ENCODE results near the gene TCF12.
"Not testable (repeated sequence)": the region's sequence is repeated elsewhere in the genome, so short reads cannot be mapped to it uniquely, and the experiment has no call there.

Gene TCF12

GRCh38 chr15:56916825-56917477 is 1.5 kb upstream of the TCF12 start:
- DNase-seq (ENCODE audit: low spot score) = no peak

GRCh38 chr15:56917652-56918045 is 795 bp upstream of the TCF12 start:
- DNase-seq (ENCODE audit: low spot score) = no peak

DNA sequence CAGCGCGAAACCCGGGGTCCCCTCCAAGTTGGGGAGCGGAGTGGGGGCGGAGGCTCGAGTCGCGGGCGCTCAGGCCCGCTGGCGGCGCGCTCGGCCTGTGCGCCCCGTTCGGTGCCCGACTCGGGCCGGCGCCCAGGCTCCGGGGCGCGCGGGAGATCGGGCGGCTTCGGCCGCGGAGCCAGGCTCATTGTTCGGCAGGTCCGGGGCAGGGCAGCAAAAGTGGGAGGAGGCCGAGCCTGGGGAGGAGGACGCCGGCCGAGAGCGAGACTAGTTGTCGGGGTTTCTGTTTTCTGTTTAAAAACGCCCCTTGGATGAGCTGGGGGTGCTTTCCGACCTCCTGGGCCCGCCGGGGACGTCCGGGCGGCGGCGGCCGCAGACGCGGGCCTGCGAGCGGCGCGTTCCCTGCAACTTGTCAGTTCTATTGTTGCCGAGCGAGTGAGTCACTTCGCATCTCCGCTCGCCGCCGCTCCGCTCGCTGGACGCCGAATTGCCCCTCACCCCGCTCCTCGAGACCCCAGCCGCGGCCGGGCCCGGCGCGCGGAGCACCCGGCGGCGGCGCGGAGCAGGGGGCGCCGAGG is 676 bp downstream of the TCF12 start:
- peak; percentile 78 for DNase-seq (ENCODE audit: low spot score)

GRCh38 chr15:56919609-56920366 is 1.3 kb downstream of the TCF12 start:
- DNase-seq (ENCODE audit: low spot score) = no peak

DNA sequence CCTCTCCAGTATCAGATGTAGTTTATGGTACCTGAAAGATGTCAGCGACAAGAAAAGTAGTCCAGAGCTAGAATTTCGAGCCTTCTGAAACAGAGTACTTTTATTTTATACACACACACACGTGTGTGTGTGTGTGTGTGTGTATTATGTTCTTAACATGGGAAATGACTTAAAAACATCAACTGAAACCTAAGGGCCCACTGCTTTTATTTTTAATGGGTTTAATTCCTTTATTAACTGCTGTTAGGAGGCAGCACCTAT is 1.9 kb downstream of the TCF12 start:
- DNase-seq (ENCODE audit: low spot score) = no peak

DNA sequence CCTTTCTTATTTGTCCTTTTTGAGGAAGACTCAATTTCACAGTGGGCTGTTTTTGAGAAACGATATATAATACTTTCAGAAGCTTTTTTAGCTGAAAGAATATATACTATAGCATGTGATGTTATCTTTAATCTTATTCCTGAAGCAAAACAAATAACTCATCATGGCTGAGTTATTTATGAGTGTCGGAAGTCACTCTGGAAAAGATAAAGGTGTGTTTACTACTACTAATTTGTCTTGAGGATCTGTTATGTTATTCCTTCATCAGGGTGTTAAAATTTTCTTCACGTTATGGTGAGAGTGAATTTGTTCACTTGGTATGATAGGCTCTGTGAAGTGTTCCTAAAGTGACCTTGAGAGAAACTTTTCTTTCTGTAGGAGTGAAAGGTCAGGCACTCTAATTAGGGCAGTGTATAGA is 4.7 kb downstream of the TCF12 start:
- no peak for DNase-seq (ENCODE audit: low spot score)

DNA sequence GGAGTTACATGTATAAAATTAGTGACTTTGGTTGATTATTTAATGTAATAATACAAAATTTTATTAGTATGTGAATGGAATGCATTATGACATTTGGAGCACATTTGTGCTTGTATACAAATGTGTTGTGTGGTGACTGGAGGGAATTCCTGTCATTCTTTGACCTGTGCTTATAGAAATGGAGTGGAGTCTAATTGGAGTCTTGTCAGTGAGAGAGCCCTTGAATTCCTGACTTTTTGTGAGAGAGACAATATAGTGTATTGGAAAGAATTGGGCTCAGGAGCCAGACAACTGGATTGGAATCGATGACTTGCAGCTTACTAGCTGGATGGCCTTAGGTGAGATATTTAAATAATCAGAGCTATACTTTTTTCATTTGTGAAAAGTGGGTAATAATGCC is 9.4 kb downstream of the TCF12 start:
- no peak for DNase-seq (ENCODE audit: low spot score)

GRCh38 chr15:56929399-56929798 is 11.0 kb downstream of the TCF12 start:
- DNase-seq (ENCODE audit: low spot score) = no peak

DNA sequence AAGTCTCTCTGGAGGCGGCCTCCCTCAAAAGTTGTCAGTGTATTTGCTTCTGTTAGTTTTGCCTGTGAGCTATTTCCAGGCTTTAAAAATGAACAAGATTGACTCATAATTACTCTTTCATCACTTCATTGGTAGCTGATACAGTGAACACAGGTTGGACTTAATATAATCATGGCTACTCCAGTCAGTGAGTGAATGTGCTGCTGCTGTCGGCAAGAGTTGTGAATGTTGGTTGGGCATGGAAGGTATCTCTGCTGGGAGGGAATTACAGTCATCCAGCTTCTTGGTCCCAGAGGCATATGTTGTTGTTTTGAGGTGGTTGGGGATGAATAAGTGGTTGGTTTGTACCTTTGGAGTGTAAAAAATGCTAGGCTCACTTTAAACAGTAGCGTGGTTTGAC is 11.5 kb downstream of the TCF12 start:
- no peak for DNase-seq (ENCODE audit: low spot score)

DNA sequence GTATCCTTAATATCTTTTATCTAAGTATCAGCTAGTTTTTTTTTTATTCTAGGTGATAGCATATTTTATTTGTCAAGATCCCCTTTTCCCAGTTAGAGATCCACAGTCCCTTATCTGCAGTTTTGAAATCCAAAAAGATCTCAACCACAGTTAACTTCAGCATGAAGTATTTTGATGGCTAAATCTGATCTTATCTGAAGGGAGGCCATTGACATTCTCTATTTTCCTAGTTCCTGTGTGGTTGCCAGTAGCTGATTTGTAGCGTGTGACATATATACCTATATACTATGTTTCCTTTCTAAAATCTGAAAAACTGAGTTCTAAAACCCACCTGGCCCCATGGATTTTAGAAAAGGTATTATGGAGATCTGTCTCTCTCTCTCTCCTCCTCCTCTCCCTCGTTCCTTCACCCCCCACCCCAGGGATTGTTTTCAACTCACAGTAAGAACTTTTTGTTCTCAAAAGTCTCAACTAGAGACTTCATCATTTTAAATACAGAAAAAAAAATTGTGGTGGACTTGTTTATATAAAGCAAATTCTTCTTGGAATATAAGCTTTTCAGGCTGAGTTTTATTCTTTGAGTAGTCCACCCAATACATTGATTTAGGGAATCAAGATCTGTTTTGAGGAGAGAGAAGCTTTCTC is 12.3 kb downstream of the TCF12 start:
- no peak for DNase-seq (ENCODE audit: low spot score)

DNA sequence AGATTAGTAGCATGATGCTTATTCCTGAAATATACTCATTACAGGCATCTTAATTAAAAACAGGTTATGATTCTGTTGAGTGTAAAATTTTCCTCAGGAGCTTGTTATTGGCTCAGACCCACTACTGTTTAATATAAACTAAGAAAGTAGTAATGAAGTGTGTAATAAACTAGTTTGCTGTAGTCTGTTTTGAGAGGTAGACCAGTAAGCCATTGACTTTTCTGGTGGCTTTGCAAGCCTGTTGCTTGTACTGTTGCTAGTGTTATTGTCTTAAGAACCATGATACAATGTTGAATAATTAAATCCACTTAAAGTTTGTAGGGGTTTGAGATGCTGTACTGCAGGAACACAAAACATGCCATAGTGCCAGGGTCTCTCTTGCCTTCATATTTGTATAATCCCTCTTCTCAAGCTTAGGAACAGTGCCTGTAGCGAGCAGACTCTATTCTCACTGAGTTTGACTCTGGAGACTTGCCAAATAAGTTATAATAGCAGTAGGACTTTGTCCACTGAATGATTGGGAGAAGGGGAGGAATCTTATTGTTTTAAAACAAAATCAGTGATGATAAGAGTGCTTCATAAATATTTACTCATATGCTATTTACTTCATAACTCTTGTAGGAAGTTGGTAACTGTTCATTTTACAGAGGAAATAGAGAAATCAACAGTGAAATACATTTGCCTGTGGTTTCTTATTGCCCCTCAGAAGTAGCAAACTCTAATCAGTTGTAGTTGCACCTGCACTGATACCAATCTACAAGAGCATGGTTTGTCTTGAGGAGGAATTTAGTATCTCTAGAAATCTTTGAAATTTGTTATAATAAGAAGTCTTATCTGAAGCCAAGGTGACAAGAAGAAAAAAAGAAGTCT is 13.4 kb downstream of the TCF12 start:
- no peak for DNase-seq (ENCODE audit: low spot score)

- not testable (repeated sequence) for DNase-seq (ENCODE audit: low spot score)
Measured at GRCh38 chr15:56932509-56932868, 14.0 kb downstream of the TCF12 start.

DNA sequence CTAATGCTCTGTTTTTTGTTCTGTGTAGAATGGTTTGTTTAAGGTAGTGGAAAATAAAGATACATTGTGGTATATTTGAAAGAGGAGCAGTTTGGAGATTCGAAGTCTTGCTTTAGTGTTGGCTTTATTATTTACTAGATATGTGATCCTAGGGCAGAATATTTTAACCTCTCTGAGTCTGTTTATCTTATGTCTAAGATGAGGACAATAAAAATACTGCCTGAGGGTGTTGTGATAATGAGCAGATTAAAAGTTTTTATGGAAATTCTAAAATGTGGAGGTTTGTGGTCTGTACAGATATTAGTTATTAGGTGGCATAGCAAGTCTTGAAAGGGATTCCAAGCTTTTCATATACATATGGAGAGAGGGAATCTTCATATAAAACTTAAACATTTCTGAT is 15.0 kb downstream of the TCF12 start:
- no peak for DNase-seq (ENCODE audit: low spot score)

GRCh38 chr15:56933811-56934210 is 15.4 kb downstream of the TCF12 start:
- no peak for DNase-seq (ENCODE audit: low spot score)

DNA sequence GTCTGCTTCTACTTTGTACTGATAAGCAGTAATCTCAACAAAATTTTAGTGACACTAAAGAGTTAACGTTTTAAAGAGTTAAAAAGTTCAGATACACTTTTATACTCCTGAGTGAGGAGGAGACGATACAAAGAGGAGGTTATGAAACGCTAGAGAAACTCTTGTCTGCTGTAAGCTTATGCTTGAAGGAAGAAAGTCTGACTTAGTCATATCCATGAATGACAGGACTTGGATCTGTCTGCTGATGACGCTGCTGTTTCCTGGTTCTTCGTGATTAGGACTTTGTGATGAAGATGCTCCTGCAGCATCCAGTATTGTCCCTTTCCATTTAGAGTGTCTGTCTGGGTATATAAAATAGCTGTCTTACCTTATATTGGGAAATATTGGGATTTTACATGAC is 15.8 kb downstream of the TCF12 start:
- DNase-seq (ENCODE audit: low spot score) = no peak

GRCh38 chr15:56936929-56937328 is 18.5 kb downstream of the TCF12 start:
- no peak for DNase-seq (ENCODE audit: low spot score)

DNA sequence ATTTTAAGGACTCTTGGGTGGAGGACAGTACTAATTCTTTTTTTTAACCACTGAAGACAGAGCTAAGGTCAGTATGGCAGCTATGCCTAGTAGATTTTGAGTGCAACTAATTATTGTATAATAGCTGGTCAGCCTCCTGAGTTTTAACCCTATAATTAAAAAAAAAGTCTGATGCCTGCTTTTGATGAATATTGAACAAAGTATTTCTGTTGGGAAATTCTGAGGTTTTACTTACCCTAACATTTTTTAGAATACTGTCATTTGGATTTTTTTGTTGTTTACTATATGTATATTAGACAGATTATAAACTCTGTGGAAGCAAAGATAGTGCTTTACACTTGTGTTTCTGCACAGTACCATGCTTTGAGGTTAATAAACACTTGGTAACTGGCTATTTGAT is 20.8 kb downstream of the TCF12 start:
- DNase-seq (ENCODE audit: low spot score) = no peak

- no peak for DNase-seq (ENCODE audit: low spot score)
Measured at GRCh38 chr15:56940388-56940787, 21.9 kb downstream of the TCF12 start.

DNA sequence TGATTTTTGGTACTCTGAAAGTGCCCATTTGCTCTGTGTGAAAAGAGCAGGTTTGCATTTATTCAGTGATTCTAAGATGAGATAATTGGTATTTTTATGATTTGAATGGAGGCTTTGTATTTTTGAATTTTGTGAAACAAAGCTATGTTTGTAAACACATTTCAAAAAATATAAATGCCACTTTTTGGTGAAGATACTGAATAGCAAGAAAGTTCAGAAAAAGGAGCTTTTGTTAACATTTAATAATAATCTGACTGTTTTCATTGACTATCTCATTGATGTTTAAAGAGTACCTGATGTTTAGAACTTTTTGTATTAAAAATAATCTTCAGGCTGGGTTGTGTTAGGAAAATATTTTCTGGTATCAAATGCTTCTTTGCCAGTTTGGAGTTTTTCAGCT is 23.7 kb downstream of the TCF12 start:
- no peak for DNase-seq (ENCODE audit: low spot score)

DNA sequence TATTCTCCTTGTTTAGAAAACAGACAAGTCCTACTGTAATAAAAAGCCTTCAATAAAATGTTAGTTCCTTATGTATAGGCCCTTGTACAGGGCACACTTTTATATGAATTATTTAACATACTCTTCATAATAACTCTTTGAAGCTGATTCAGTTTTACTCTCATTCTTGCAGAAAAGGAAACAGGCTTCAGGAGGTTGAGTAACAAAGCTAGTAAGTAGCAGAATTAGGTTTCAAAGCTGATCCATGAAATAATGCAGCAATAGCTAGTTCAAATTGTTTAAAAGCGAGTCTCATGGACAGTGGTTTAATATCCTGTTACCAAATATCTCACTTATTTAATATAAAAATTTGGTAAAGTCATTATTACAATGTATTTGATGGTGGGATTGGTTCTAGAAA is 25.0 kb downstream of the TCF12 start:
- DNase-seq (ENCODE audit: low spot score) = peak; percentile 16

DNA sequence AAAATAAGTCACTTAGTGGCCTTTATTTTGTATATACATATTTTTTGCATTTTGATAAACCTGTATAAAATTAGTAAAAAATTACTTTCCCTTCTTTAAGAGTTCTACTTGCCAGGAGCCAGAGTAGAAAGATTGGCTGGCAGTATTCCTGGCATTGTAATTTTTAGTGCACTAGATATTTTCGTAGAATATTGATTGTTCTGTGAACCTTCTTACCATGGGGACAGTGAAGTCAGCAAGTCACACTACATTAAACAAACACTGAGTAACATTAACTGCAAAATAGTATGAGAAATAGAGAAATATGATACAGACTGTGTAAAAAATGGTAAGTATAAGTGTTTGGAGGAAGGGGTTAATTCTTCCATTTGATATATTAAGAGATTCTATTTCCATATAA is 26.0 kb downstream of the TCF12 start:
- no peak for DNase-seq (ENCODE audit: low spot score)

- no peak for DNase-seq (ENCODE audit: low spot score)
Measured at GRCh38 chr15:56946150-56946549, 27.7 kb downstream of the TCF12 start.
